HG03139 (cell line): ENCODE data around the gene HSPB3.
"Not testable (repeated sequence)": the region's sequence is repeated elsewhere in the genome, so short reads cannot be mapped to it uniquely, and the experiment has no call there.

Experiments
- ATAC-seq: cut with Tn5 transposase; IDR thresholded peaks from one replicate; pipeline ENCODE4 v1.9.1; 2021; ENCODE audit not compliant: unreplicated experiment

Gene HSPB3, protein sequence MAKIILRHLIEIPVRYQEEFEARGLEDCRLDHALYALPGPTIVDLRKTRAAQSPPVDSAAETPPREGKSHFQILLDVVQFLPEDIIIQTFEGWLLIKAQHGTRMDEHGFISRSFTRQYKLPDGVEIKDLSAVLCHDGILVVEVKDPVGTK

DNA sequence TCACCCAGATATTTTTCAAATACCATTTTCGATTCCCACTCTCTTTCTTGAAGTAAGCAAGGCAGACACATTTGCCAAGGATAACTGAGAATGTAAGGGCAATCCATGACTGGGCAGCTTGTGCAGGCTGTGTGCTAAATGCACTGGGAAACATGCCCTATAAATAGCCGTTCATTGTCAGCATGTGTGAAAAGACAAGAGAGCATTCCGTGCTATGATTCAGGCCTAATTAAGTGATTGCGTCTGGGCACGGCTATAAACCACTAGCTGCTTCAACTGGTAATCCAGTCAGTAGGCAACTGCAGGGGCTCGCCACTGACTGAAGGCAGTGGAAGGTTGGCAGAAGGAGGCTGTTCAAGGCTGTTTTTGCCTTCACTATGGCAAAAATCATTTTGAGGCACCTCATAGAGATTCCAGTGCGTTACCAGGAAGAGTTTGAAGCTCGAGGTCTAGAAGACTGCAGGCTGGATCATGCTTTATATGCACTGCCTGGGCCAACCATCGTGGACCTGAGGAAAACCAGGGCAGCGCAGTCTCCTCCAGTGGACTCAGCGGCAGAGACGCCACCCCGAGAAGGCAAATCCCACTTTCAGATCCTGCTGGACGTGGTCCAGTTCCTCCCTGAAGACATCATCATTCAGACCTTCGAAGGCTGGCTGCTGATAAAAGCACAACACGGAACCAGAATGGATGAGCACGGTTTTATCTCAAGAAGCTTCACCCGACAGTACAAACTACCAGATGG is at the start of gene HSPB3:
HSPB3 (plus strand) TSS at position 287 of the 745 bp plus-strand sequence; CDS start at position 378, 91 bp downstream.
- no peak for ATAC-seq

DNA sequence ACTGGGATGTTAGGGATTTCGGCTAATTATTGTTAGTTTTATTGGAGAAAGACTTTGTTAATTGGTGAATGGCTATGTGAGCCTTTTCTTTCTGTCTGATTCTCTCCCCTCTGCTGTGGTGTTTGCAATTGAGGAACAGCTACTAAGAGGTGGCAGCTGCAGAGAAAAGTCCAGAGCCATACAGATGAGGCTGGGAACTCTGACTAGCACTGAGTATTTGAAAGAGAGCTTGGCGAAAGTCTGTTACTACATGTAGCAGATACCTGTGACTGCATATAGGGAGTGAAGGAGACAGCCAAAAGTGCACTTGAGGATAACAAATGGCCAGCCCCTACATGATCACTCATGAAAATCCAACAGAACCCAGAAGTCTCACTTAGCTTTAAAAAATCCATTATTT is 44.3 kb upstream of the HSPB3 start:
- ATAC-seq = no peak

DNA sequence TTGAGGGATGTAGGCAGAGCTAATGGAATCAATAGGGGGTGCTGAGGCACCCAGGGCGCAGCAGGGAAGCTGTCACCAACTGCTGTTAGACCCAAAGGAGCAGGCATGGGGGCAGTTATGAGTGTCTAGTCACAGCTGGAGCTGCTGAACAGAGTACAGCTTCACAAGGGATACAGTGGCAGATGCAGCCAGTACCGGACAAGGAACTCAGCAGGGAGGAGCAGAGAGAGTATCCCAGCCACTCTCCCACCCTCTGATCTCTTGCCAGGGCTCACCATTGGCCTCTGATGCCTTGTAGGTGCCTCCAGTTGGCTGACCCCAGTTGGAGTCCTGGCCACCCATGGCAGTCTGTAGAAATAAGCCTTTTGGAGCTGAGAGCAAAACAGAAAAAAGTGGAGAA is 42.6 kb upstream of the HSPB3 start:
- ATAC-seq = no peak

DNA sequence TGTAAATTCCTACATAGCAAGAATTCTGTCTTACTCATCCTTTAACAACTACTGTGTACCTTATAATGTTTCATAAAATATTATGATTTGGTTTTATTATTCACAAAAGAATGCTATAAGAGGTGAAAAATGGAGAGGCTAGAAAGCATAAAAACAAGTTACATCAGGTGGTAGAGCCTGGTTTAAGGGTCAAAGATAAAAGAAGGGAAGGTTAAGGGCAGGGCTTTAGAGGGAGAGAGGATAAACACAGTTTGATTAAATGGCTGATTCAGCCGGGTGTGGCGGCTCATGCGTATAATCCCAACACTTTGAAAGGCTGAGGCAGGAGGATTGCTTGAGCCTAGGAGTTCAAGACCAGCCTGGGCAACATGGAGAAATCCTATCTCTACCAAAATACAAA is 40.4 kb upstream of the HSPB3 start:
- ATAC-seq = no peak

DNA sequence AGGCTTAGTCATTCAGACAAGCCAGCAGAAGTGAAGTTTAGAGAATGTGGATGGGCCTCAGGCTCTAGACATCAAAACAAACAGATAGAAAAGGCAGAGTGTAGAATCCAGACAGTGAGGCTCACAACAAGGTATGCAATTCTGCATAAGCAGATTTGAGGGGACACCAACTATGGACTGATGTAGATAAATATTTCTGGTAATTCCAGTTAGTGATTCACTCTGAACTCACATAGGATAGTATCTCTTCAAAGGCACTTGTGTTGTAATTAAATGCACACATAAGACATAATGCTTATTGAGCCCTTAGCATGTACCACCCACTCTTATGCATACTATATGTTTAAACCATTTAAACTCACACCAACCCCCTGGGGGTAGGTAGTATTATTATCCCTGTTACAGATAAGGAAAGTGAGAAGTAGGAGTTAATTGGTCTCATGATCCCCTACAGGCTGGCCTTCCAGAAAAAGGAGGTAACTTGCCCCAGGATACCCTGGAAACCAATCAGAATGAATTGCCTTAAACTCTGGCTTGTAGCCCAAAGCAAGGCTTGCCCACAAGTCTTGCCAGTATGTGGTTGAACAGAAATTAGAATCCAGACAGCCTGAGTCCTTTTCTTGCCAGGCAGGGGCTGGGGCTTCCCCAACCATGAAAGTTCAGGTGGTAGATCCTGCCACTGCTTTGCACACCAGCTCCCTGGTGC is 39.5 kb upstream of the HSPB3 start:
- ATAC-seq = no peak

DNA sequence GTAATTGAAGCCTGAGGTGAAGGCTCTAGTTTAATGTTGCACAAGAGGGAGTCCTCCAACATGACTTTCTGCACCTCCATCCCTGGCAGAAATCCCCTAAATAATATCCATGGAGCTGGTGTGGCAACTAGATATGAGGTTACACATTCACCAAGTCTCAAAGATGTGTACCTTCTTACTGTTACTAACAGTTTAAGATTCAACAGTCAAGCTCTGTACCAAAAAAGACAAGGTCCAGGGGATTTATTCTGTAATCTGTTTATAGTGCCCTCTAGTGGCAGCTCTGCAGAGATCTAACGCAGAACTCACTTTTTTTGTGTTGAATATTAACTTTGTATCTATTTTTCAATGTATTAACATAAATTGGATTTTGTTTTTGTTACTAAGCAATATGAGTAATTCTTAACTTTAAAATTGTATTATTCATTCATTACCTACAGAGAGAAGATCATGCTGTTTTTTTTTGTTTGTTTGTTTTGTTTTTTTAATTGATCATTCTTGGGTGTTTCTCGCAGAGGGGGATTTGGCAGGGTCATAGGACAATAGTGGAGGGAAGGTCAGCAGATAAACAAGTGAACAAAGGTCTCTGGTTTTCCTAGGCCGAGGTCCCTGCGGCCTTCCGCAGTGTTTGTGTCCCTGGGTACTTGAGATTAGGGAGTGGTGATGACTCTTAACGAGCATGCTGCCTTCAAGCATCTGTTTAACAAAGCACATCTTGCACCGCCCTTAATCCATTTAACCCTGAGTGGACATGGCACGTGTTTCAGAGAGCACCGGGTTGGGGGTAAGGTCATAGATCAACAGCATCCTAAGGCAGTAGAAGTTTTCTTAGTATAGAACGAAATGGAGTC is 35.7 kb upstream of the HSPB3 start:
- not testable (repeated sequence) for ATAC-seq

DNA sequence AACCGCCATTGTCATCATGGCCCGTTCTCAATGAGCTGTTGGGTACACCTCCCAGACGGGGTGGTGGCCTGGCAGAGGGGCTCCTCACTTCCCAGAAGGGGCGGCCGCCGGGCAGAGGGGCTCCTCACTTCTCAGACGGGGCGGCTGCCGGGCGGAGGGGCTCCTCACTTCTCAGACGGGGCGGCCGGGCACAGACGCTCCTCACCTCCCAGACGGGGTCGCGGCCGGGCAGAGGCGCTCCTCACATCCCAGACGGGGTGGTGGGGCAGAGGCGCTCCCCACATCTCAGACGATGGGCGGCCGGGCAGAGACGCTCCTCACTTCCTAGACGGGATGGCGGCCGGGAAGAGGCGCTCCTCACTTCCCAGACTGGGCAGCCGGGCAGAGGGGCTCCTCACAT is 35.0 kb upstream of the HSPB3 start:
- not testable (repeated sequence) for ATAC-seq

DNA sequence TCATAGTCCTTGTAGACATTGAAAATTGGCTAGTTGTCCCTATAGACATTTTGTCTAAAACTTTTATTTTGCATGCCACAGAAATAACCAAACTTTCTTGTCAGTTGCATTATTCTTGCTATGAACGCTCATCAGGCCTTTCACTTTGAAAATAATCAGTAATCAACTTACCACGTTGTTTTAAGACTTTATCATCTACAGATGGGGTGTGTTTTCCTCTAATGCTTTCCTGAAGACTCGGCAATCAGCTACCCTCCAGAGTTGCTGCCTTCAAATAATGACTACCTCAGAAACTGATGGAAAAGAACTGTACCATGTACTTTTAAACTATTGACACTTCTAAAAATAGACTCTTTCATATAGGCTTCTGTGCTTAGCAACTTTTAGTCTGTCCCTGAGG is 33.5 kb upstream of the HSPB3 start:
- ATAC-seq = no peak

DNA sequence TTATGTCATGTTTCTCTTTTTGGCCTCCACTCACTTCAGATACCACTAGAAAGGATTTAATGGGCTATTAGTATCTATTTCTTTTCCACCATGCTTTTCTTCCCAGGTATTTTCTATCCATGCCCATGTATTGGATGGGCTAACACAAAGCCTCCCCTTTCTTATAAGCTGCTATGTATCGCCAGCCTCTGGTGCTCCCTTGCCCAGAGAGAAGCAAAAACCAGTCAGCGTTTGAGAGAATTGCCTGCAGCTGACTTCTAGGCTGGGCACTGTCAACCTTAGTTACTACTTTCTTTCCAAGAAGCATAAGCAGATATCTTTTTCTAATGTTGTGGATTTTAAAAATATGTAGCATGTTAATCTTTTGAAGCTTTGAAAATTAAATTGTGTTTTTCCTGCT is 30.2 kb upstream of the HSPB3 start:
- ATAC-seq = no peak

DNA sequence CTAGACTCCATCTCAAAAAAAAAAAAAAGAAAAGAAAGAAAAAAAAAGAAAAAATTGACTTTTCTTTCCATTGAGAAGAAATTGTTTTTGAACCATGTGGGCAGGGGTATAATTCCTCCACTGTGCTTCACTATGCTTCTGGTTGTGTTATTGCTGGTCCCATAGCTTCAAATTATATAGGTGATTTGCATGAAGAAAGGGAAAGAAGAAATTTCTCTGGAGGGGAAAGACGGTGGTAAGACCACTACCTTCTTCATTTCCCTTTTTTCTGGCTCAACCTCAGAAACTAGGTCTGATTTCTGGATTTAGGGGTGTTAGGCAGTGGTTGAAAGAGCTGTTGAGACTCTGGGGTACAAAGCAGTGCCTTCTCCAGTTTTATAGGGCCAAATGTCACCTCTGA is 29.3 kb upstream of the HSPB3 start:
- ATAC-seq = no peak

DNA sequence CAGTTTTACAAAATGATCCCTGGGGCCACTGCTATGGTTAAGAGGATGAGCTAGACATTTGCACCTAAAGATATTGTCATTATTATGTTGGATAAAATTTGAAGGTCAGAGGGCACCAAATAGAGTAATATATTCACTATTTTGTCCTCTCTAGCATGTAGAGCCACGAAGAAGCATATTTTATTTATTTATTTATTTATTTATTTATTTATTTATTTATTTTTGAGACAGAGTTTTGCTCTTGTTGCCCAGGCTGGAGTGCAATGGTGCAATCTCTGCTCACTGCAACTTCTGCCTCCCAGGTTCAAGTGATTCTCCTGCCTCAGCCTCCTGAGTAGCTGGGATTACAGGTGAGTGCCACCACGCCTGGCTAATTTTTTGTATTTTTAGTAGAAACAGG is 20.8 kb upstream of the HSPB3 start:
- not testable (repeated sequence) for ATAC-seq

DNA sequence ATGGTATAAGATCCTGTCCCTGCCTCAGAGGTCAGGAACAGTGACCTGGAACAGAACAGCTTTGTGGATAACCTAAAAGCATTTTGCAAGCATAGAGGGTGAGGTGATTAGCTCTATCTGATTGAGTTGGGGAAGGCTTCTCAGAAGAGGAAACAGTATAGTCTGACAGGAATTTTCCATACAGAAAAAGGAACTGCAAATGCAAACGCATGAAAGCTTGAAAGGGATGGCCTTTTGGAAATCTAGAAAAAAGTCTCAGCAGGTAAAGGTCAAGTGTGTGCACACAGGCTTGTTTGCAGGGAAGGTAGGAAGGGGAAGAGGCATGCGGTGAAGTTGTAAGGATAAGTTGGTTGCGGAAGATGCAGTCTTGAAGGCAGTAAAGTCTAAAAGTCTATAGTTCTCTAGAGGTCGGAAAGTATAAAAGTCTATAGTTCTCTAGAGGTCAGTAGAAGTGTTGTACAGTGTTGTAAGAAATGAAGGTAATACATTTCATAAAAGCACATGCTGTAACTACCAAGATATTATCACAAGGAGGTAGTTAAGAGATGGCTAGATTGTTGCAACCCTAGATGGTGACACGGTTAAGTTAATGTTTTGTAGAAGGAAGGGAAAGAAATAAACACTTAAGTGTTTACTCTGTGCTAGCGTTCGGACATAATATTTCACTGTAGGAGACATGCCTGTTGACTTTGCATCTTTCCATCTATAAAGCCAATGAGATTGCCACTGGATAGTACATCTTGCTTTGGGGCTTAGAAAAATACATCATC is 16.7 kb upstream of the HSPB3 start:
- ATAC-seq = no peak

DNA sequence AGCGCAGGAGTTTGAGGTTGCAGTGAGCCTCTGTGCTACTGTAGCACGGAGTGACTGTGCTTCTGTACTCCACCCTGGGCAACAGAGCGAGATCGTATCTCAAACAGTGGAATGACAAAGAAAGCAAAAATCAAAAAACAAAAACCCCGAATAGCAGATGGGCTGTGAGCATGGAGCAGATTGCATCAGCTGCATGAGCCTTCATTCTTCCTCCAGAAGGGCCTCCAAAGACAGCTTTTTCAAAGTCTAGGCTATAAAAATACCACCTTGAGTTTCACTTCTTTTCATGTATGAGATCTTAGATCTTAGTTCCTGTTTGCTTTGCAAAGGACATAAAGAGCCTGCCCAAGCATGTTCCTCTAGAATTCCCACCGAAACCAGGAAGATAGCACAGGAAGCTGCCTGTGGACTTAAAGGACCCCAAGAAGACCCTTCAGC is 15.0 kb upstream of the HSPB3 start:
- peak; percentile 86 for ATAC-seq

DNA sequence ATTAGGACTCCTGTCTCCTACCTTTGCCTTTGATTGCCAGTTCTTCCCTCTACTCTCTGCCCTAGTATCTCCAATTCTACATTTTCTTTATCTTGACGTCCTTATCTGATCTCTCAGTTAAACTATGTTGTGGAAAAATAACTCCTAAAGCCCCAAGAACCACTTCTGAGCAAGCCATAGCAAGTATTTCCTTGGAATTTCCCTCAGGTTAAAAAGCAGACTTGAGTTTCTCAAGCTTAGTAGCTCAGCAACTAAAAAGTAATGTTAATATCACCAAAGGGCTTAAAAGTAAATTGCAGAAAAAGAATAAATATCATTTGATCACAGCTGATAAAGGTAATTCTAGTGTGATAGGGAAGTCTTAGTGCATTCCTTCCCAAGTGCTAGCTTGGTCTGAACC is 13.2 kb upstream of the HSPB3 start:
- ATAC-seq = no peak

DNA sequence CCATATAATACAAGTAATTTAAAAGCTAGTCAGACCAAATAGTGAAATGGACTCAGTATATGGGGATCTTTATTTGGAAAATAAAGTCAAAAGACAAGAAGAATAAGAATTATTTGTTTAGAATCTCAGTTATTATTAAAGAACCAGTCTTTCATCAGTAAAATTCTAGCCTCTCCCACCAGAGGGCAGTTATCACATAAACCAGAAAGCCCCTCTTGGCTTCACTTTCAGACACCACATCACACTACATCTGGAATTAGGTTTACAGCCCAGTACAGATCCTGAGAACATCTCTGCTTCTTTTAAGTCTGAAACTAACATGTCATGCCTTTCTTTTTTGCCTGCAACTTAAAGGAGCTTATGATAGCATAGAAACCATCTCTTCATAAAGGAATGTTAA is 12.2 kb upstream of the HSPB3 start:
- ATAC-seq = no peak

DNA sequence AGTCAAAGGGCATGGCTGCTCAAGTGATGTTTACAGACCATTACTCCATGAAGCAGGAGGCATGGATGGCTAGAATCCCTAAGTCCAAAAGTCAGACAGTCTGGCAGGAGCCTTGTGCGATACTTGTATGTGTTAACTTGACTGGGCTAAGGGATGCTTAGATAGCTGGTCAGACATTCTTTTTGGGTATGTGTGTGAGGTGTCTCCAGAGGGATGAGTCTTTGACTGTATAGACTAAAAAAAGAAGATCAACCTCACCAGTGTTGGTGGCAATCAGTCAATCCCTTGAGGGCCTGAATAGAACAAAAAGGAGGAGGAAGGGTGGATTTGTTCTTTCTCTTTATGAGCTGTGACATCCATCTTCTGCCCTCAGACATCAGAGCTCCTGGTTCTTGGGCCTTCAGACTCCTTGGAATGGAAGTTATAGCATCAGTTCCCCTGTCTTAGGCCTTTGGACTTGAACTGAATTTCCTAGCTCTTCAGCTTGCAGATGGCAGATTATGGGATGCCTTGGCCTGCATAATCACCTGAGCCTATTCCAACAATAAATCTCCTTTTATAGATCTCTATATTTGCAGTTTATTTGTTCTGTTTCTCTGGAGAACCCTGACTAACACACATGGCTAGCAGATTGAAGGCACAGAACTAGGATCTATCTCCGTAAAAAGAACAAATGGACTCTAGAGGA is 9.7 kb upstream of the HSPB3 start:
- ATAC-seq = no peak

DNA sequence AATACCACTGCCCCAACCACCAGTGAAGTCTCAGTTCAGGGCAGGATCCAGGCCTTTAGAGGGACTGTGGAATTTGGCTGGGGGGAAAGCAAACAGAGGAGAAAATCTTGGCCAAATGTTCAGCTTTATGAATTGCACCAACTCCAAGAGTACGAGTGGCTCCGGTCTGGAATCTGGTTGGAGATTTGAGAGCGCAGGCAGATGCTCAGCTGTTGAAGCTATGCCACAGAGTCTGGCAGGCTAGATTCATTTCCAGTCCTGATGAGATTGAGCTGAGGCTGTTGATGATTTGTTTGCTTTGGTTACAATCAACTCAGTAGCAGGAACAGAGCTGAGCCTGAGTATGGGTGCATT is 9.1 kb upstream of the HSPB3 start:
- ATAC-seq = no peak

DNA sequence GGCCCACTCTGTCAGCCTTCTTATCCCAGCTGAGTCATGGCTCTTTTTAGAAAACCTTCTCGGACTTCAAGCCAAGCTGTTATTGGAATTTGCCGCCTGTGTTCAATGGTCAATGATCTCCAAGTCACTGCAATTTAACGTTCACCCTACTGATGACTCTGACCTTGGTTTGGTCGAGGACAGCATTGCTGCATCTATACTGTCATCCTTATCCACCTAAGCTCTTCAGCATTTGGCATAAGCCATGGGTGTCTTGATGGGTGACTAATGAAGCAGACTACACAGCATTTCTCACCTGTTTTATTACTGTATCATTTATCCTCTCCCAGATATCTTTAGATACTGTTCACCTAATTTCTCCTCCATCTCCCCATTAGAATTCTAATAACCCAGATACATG is 5.6 kb upstream of the HSPB3 start:
- ATAC-seq = no peak

DNA sequence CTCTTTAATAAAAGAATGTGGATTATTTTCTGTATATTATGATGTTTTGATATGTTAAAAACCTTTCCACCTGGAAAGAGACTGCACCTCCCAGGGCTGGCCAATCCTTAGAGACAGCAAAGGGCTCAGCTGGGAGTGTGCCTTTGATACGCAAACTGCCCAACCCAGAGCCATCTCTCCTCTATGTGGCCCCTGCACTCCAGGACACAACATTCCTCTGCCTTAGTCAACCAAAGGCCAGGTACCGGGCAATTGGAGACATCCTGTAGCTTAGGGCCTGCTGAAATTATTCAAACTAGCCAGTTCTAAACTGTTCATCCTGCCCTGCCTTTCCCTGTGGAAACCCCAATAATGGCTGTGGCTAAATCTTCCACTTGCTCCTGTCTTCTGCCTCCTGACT is 5.0 kb upstream of the HSPB3 start:
- ATAC-seq = no peak

DNA sequence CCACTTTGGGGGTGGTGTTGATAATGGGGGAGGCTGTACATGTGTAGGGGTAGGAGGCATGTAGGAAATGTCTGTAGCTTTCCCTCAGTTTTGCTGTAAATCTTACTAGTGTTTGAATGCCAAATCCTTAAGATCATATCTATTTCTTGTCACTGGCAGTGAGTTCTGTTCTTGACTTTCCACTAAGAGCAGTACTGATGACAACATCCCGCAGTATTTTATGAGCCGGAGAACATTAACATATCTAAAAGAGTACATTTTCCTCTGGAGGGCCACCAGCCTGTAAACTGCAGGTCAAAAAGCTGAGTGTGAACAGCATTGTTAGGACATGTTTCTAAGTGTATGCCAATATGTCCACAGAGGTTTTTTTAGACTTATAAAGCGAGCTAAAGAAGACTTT is 2.5 kb upstream of the HSPB3 start:
- ATAC-seq = no peak
